ENCODE results near the gene PRKAA2.

The PRKAA2 gene

GRCh38 chr1:56630786-56631185 lies 14.3 kb upstream of the PRKAA2 start:
- Histone ChIP-seq H3K27ac (no peak overlapping the region), H3K4me2 (no peak overlapping the region)
- TF ChIP-seq CTCF (conservative IDR thresholded peaks at IDR 0.05; ENCODE audit: low read depth, low read length) = no peak

GRCh38 chr1:56631901-56632300 lies 13.2 kb upstream of the PRKAA2 start:
- Histone ChIP-seq H3K36me3 (ENCODE audit: insufficient read depth) (no peaks in the 10 kb centered on the region), H3K4me3 (IDR thresholded peaks at IDR 0.05; ENCODE audit: insufficient read depth, low read depth, low read length) (no peak overlapping the region), H3K27me3 (ENCODE audit: insufficient read depth, low read depth) (no peaks in the 10 kb centered on the region), H3K4me2 (no peak overlapping the region), H2AFZ (ENCODE audit: low read depth) (no peak overlapping the region), H4K20me1 (ENCODE audit: insufficient read depth) (no peaks in the 10 kb centered on the region), H3K27ac (no peak overlapping the region), H3K9ac (no peak overlapping the region), H3K4me1 (ENCODE audit: low read depth, poor library complexity, severe bottlenecking) (no peaks in the 10 kb centered on the region), H3K79me2 (ENCODE audit: insufficient read depth, low read depth) (no peaks in the 10 kb centered on the region)
- TF ChIP-seq CTCF (conservative IDR thresholded peaks at IDR 0.05; ENCODE audit: low read depth, low read length) = no peak

More at GRCh38 chr1:56630786-56631185, 14.3 kb upstream of the PRKAA2 start:
- H3K4me1 ChIP-seq (ENCODE audit: low read depth, poor library complexity, severe bottlenecking) = no peaks in the 10 kb centered on the region
- no peak overlapping the region for H3K4me3 ChIP-seq (IDR thresholded peaks at IDR 0.05; ENCODE audit: insufficient read depth, low read depth, low read length)
- H4K20me1 ChIP-seq (ENCODE audit: insufficient read depth) = no peaks in the 10 kb centered on the region
- no peak overlapping the region for H2AFZ ChIP-seq (ENCODE audit: low read depth)
- no peaks in the 10 kb centered on the region for H3K27me3 ChIP-seq (ENCODE audit: insufficient read depth, low read depth)
- no peaks in the 10 kb centered on the region for H3K79me2 ChIP-seq (ENCODE audit: insufficient read depth, low read depth)
- no peaks in the 10 kb centered on the region for H3K36me3 ChIP-seq (ENCODE audit: insufficient read depth)
- H3K9ac ChIP-seq = no peak overlapping the region

- Histone ChIP-seq H3K4me1 (ENCODE audit: low read depth, poor library complexity, severe bottlenecking) (no peaks in the 10 kb centered on the region), H3K27ac (no peak overlapping the region), H3K4me2 (no peak overlapping the region), H3K27me3 (ENCODE audit: insufficient read depth, low read depth) (no peaks in the 10 kb centered on the region), H4K20me1 (ENCODE audit: insufficient read depth) (no peaks in the 10 kb centered on the region), H3K36me3 (ENCODE audit: insufficient read depth) (no peaks in the 10 kb centered on the region), H3K79me2 (ENCODE audit: insufficient read depth, low read depth) (no peaks in the 10 kb centered on the region), H2AFZ (ENCODE audit: low read depth) (no peak overlapping the region), H3K4me3 (IDR thresholded peaks at IDR 0.05; ENCODE audit: insufficient read depth, low read depth, low read length) (no peak overlapping the region), H3K9ac (no peak overlapping the region)
- no peak for TF ChIP-seq CTCF (conservative IDR thresholded peaks at IDR 0.05; ENCODE audit: low read depth, low read length)
These were observed 10.1 kb upstream of the PRKAA2 start for GRCh38 chr1:56634981-56635380.

- H2AFZ ChIP-seq (ENCODE audit: low read depth) = no peak overlapping the region
- H3K4me1 ChIP-seq (ENCODE audit: low read depth, poor library complexity, severe bottlenecking) = no peaks in the 10 kb centered on the region
- H3K9ac ChIP-seq = no peak overlapping the region
- H4K20me1 ChIP-seq (ENCODE audit: insufficient read depth) = no peaks in the 10 kb centered on the region
- H3K4me3 ChIP-seq (IDR thresholded peaks at IDR 0.05; ENCODE audit: insufficient read depth, low read depth, low read length) = no peak overlapping the region
- no peak overlapping the region for H3K27ac ChIP-seq
- no peaks in the 10 kb centered on the region for H3K36me3 ChIP-seq (ENCODE audit: insufficient read depth)
- no peaks in the 10 kb centered on the region for H3K79me2 ChIP-seq (ENCODE audit: insufficient read depth, low read depth)
- no peak for TF ChIP-seq CTCF (conservative IDR thresholded peaks at IDR 0.05; ENCODE audit: low read depth, low read length)
- no peak overlapping the region for H3K4me2 ChIP-seq
- no peaks in the 10 kb centered on the region for H3K27me3 ChIP-seq (ENCODE audit: insufficient read depth, low read depth)
These were observed 6.9 kb upstream of the PRKAA2 start for GRCh38 chr1:56638248-56638647.

Measured in KMS-11 (cell line).